Liver (tissue), 9 donors: ENCODE data around the gene JAKMIP2. TPM values are rescaled to one million over a fixed set of nuclear protein-coding genes. Genes with fewer than 3 reads are reported as not detected.

Source experiments
- DNase-seq: peaks from one replicate; pipeline ENCODE4 v3.0.0-alpha.2; 2017; ENCODE audit warnings: low spot score
- H3K27ac ChIP-seq, 2 donors: one replicate each; pipeline ENCODE4 v1.7.0; 2013; ENCODE audit warnings: inconsistent platforms in 2 of 2, low read length in 2 of 2, control low read depth in 1 of 2, low read depth in 1 of 2, mild to moderate bottlenecking in 1 of 2
- H3K27me3 ChIP-seq, 4 donors: one replicate each; pipeline versions ENCODE4 v1.6.1 to v1.7.0; 2013; ENCODE audit warnings: low read length in 3 of 4, inconsistent platforms in 1 of 4, mild to moderate bottlenecking in 1 of 4, moderate library complexity in 1 of 4; ENCODE audit not compliant: control insufficient read depth in 4 of 4, insufficient read depth in 4 of 4
- H3K36me3 ChIP-seq, 4 donors: one replicate each; pipeline versions ENCODE4 v1.6.1 to v1.7.0; 2013; ENCODE audit warnings: low read length in 3 of 4, mild to moderate bottlenecking in 3 of 4, low read depth in 1 of 4, moderate library complexity in 1 of 4; ENCODE audit not compliant: control insufficient read depth in 4 of 4, insufficient read depth in 3 of 4
- H3K4me1 ChIP-seq, 4 donors: one replicate each; pipeline versions ENCODE4 v1.6.1 to v1.7.0; 2013; ENCODE audit warnings: low read length in 3 of 4, mild to moderate bottlenecking in 3 of 4, moderate library complexity in 1 of 4; ENCODE audit not compliant: control insufficient read depth in 4 of 4, insufficient read depth in 4 of 4
- H3K4me3 ChIP-seq, 3 donors: one replicate each; pipeline versions ENCODE4 v1.6.1 to v1.7.0; 2013; ENCODE audit warnings: low read length in 3 of 3, control low read depth in 1 of 3, low read depth in 1 of 3, mild to moderate bottlenecking in 1 of 3
- H3K9ac ChIP-seq, 2 donors: one replicate each; pipeline ENCODE4 v1.7.0; 2013; ENCODE audit warnings: low read length in 2 of 2, mild to moderate bottlenecking in 2 of 2, moderate library complexity in 2 of 2, control low read depth in 1 of 2, low read depth in 1 of 2
- H3K9me3 ChIP-seq, 4 donors: one replicate each; pipeline versions ENCODE4 v1.6.1 to v1.7.0; 2013; ENCODE audit warnings: low read length in 3 of 4; ENCODE audit not compliant: control insufficient read depth in 4 of 4
- ATF3 ChIP-seq: IDR thresholded peaks from 2 replicates; pipeline ENCODE4 v1.6.1; 2016; ENCODE audit warnings: antibody characterized with exemption
- CTCF ChIP-seq: fragments of 150-350 bp; IDR thresholded peaks from 2 replicates; pipeline ENCODE4 v1.5.1; 2017; ENCODE audit warnings: improper control_type of control experiment, low read depth, low read length; ENCODE audit not compliant: missing input control
- EGR1 ChIP-seq, 2 donors: IDR thresholded peaks; 2 replicates each; pipeline ENCODE4 v1.6.1; 2016 to 2018; ENCODE audit warnings: antibody characterized with exemption in 2 of 2, low read depth in 2 of 2
- FOXA1 ChIP-seq: IDR thresholded peaks from 2 replicates; pipeline ENCODE4 v1.6.1; 2016; ENCODE audit warnings: antibody characterized with exemption
- FOXA2 ChIP-seq: IDR thresholded peaks from 2 replicates; pipeline ENCODE4 v1.6.1; 2016; ENCODE audit warnings: antibody characterized with exemption
- GABPA ChIP-seq, 2 donors: IDR thresholded peaks in 1 of 2; conservative IDR thresholded peaks in 1 of 2; 2 replicates each; pipeline ENCODE4 v1.6.1; 2016; ENCODE audit warnings: antibody characterized with exemption in 2 of 2, mild to moderate bottlenecking in 1 of 2, moderate library complexity in 1 of 2
- HNF4A ChIP-seq, 2 donors: conservative IDR thresholded peaks; 2 replicates each; pipeline ENCODE4 v1.6.1; 2016; ENCODE audit warnings: antibody characterized with exemption in 2 of 2, mild to moderate bottlenecking in 2 of 2
- HNF4G ChIP-seq: IDR thresholded peaks from 2 replicates; pipeline ENCODE4 v1.6.1; 2016; ENCODE audit warnings: antibody characterized with exemption
- JUND ChIP-seq, 2 donors: IDR thresholded peaks; 2 replicates each; pipeline ENCODE4 v1.6.1; 2016; ENCODE audit warnings: antibody characterized with exemption in 2 of 2
- MAX ChIP-seq: IDR thresholded peaks from 2 replicates; pipeline ENCODE4 v1.6.1; 2016; ENCODE audit warnings: antibody characterized with exemption
- NR2F2 ChIP-seq: IDR thresholded peaks from 2 replicates; pipeline ENCODE4 v1.6.1; 2016; ENCODE audit warnings: antibody characterized with exemption
- RAD21 ChIP-seq, 2 donors: IDR thresholded peaks; 2 replicates each; pipeline ENCODE4 v1.6.1; 2016; ENCODE audit warnings: antibody characterized with exemption in 2 of 2, mild to moderate bottlenecking in 2 of 2
- REST ChIP-seq: IDR thresholded peaks from 2 replicates; pipeline ENCODE4 v1.6.1; 2016; ENCODE audit warnings: antibody characterized with exemption, mild to moderate bottlenecking
- RXRA ChIP-seq, 2 donors: IDR thresholded peaks; 2 replicates each; pipeline ENCODE4 v1.6.1; 2017 to 2018; ENCODE audit warnings: antibody characterized with exemption in 2 of 2, mild to moderate bottlenecking in 1 of 2
- SP1 ChIP-seq: IDR thresholded peaks from 2 replicates; pipeline ENCODE4 v1.6.1; 2018; ENCODE audit warnings: antibody characterized with exemption, mild to moderate bottlenecking
- TAF1 ChIP-seq: conservative IDR thresholded peaks from 2 replicates; pipeline ENCODE4 v1.6.1; 2016; ENCODE audit warnings: antibody characterized with exemption, mild to moderate bottlenecking
- YY1 ChIP-seq: IDR thresholded peaks from 2 replicates; pipeline ENCODE4 v1.6.1; 2016; ENCODE audit warnings: antibody characterized with exemption, mild to moderate bottlenecking
- ZBTB33 ChIP-seq: IDR thresholded peaks from 2 replicates; pipeline ENCODE4 v1.6.1; 2016; ENCODE audit warnings: antibody characterized with exemption
- WGBS: extraction: QIAGEN DNeasy Blood & Tissue Kit; methylation state at CpG from one replicate; pipeline ENCODE4 v1.1.7; 2013; 5-methylcytosine and 5-hydroxymethylcytosine counted together
- polyA plus RNA-seq, 2 donors: library from polyadenylated mRNA; stranded (reverse) in 1 of 2; unstranded in 1 of 2; fragments of 200-250 nt in 1 of 2; fragments of >200 nt in 1 of 2; fragmentation: Nextera tagmentation in 1 of 2; extraction: Ambion mirVana in 1 of 2; gene quantifications; one replicate each; pipeline versions ENCODE4 v1.2.1 to v1.2.3, GENCODE V29; 2013 to 2015
- total RNA-seq, 2 donors: library from RNA; depleted of rRNA; stranded (reverse); fragments of >200 nt; gene quantifications; one replicate each; pipeline ENCODE4 v1.2.3, GENCODE V29; 2014
- donor health status: healthy.
- donor health status: healthy.
- donor health status: healthy.
- donor health status: healthy.
- donor health status: healthy.

The JAKMIP2 gene
- total and polyA plus RNA-seq, 4 donors = 0.06 to 0.38 (median 0.24) TPM

- 38% methylated on average over 6 of the region's 6 CpGs for WGBS
- peaks cover 2 to 16% (median 11%) of the 10 kb centered on the region in 4 donors for H3K4me1 ChIP-seq
- H3K27ac ChIP-seq = no peak overlapping the region
- DNase-seq = no peak
- TF ChIP-seq MAX (no peak), HNF4G (no peak), REST (no peak), SP1 (no peak)
- H3K36me3 ChIP-seq = no peaks in the 10 kb centered on the region
- no peaks in the 10 kb centered on the region for H3K27me3 ChIP-seq
- no peak overlapping the region for H3K9ac ChIP-seq
- no peak overlapping the region for H3K4me3 ChIP-seq
- no peaks in the 10 kb centered on the region for H3K9me3 ChIP-seq
These were observed 9.4 kb downstream of the JAKMIP2 start for GRCh38 chr5:147773139-147773538.

- Histone ChIP-seq H3K36me3 (no peaks in the 10 kb centered on the region), H3K27me3 (no peaks in the 10 kb centered on the region), H3K27ac (no peak overlapping the region), H3K4me1 (peaks cover 0 to 2% (median 0%) of the 10 kb centered on the region in 4 donors), H3K4me3 (no peak overlapping the region), H3K9ac (no peak overlapping the region), H3K9me3 (no peaks in the 10 kb centered on the region)
- DNase-seq = no peak
- WGBS = 96% methylated on average over 4 of the region's 4 CpGs
- TF ChIP-seq CTCF = no peak
- TF ChIP-seq FOXA2 = no peak
- no peak for TF ChIP-seq REST
- no peak for TF ChIP-seq EGR1 (IDR thresholded peaks at IDR 0.05; ENCODE audit: low read depth in 2 of 2)
- TF ChIP-seq JUND (IDR thresholded peaks at IDR 0.05) = no peak
- no peak for TF ChIP-seq SP1
- no peak for TF ChIP-seq NR2F2
- no peak for TF ChIP-seq FOXA1
- TF ChIP-seq HNF4G = no peak
- TF ChIP-seq YY1 = no peak
- no peak for TF ChIP-seq TAF1
- no peak for TF ChIP-seq HNF4A (conservative IDR thresholded peaks at IDR 0.05)
- TF ChIP-seq ZBTB33 = no peak
- TF ChIP-seq RXRA (IDR thresholded peaks at IDR 0.05) = no peak
- TF ChIP-seq ATF3 = no peak
- TF ChIP-seq RAD21 (IDR thresholded peaks at IDR 0.05) = no peak
- TF ChIP-seq MAX = no peak
- TF ChIP-seq GABPA (IDR thresholded peaks at IDR 0.05 in 1 of 2, conservative IDR thresholded peaks at IDR 0.05 in 1 of 2) = no peak
These were observed 15.5 kb downstream of the JAKMIP2 start for GRCh38 chr5:147767048-147767447.
